IMR-90 (cell line): ENCODE results near the gene MEOX2. TPM values are rescaled to one million over a fixed set of nuclear protein-coding genes. Genes with fewer than 3 reads are reported as not detected.

Experiments
- ATAC-seq: fragments of 200-7000 bp; cut with Tn5 transposase; 2 replicates; pipeline ENCODE4 v1.9.1; 2020; ENCODE audit warnings: low read depth, mild to moderate bottlenecking, moderate library complexity
- BruUV-seq: library from RNA; stranded (reverse); fragments of 400-500 nt; replicated peaks from 2 replicates; lab custom pipeline; 2021; lab: Mats Ljungman, UMichigan
- CTCF ChIA-PET: fragments of 300-600 bp; formaldehyde crosslinking; extraction: SDS; loops from one replicate; lab custom pipeline; 2021; ENCODE audit warnings: antibody characterized with exemption; lab: Yijun Ruan, JAX
- POLR2A ChIA-PET: fragments of 300-600 bp; sonication (Branson Sonifier 250); formaldehyde crosslinking; loops from one replicate; lab custom pipeline; 2022; ENCODE audit warnings: antibody characterized with exemption; ENCODE audit not compliant: unreplicated experiment; lab: Charles Lee
- DNase-seq: peaks from one replicate; pipeline ENCODE4 v3.0.0; 2013
- H2AFZ ChIP-seq: replicated peaks from 2 replicates; pipeline ENCODE3; 2013; ENCODE audit warnings: low read length, mild to moderate bottlenecking; ENCODE audit not compliant: poor library complexity
- H2AK5ac ChIP-seq: 2 replicates; pipeline ENCODE4 v1.6.1; 2013; ENCODE audit warnings: low read depth, low read length, inconsistent platforms
- H2AK9ac ChIP-seq: replicated peaks from 2 replicates; pipeline ENCODE3; 2013; ENCODE audit warnings: mild to moderate bottlenecking, low read depth, low read length, moderate library complexity; ENCODE audit not compliant: poor library complexity
- H2BK120ac ChIP-seq: 2 replicates; pipeline ENCODE4 v1.6.1; 2013; ENCODE audit warnings: low read depth, low read length, inconsistent platforms
- H2BK15ac ChIP-seq: 3 replicates; pipeline ENCODE4 v1.6.1; 2013; ENCODE audit warnings: low read depth, low read length, inconsistent platforms
- H2BK20ac ChIP-seq: 2 replicates; pipeline ENCODE4 v1.6.1; 2013; ENCODE audit warnings: low read depth, mild to moderate bottlenecking, inconsistent platforms, low read length, moderate library complexity
- H2BK5ac ChIP-seq: 2 replicates; pipeline ENCODE4 v1.6.1; 2013; ENCODE audit warnings: mild to moderate bottlenecking, low read depth, low read length, inconsistent platforms; ENCODE audit not compliant: poor library complexity, severe bottlenecking
- H3K14ac ChIP-seq: replicated peaks from 2 replicates; pipeline ENCODE4 v1.6.1; 2013; ENCODE audit warnings: low read depth, low read length, inconsistent platforms
- H3K18ac ChIP-seq: 2 replicates; pipeline ENCODE4 v1.6.1; 2013; ENCODE audit warnings: low read depth, low read length, control low read depth
- H3K23ac ChIP-seq: 2 replicates; pipeline ENCODE4 v1.6.1; 2013; ENCODE audit warnings: low read depth, low read length, inconsistent platforms
- H3K27ac ChIP-seq: 2 replicates; pipeline ENCODE4 v1.5.1; 2013; ENCODE audit warnings: mild to moderate bottlenecking, control low read depth, low read length; ENCODE audit not compliant: insufficient read depth
- H3K27me3 ChIP-seq: 2 replicates; pipeline ENCODE4 v1.6.1; 2013; ENCODE audit warnings: low read length; ENCODE audit not compliant: control insufficient read depth, insufficient read depth
- H3K36me3 ChIP-seq: 2 replicates; pipeline ENCODE4 v1.6.1; 2013; ENCODE audit warnings: low read length, mixed read lengths; ENCODE audit not compliant: control insufficient read depth, insufficient read depth
- H3K4ac ChIP-seq: 2 replicates; pipeline ENCODE4 v1.6.1; 2013; ENCODE audit warnings: low read depth, low read length, inconsistent platforms
- H3K4me1 ChIP-seq: 2 replicates; pipeline ENCODE4 v1.6.1; 2013; ENCODE audit warnings: low read length, mixed read lengths; ENCODE audit not compliant: control insufficient read depth, insufficient read depth
- H3K4me2 ChIP-seq: 2 replicates; pipeline ENCODE4 v1.6.1; 2013; ENCODE audit warnings: low read depth, mild to moderate bottlenecking, control low read depth, low read length, moderate library complexity
- H3K4me3 ChIP-seq: 2 replicates; pipeline ENCODE4 v1.5.1; 2013; ENCODE audit warnings: low read depth, mild to moderate bottlenecking, control low read depth, low read length, moderate library complexity; ENCODE audit not compliant: insufficient read depth
- H3K56ac ChIP-seq: 2 replicates; pipeline ENCODE4 v1.6.1; 2013; ENCODE audit warnings: low read length, inconsistent platforms; ENCODE audit not compliant: insufficient read depth; ENCODE audit errors: extremely low read depth
- H3K79me1 ChIP-seq, 2 experiments: 2 replicates each; pipeline ENCODE4 v1.6.1; 2013; ENCODE audit warnings: low read length in 2 of 2, inconsistent platforms in 1 of 2, low read depth in 1 of 2
- H3K9ac ChIP-seq: 2 replicates; pipeline ENCODE4 v1.6.1; 2013; ENCODE audit warnings: low read depth, low read length, control low read depth
- H3K9me1 ChIP-seq: 2 replicates; pipeline ENCODE4 v1.6.1; 2013; ENCODE audit warnings: low read length, inconsistent platforms; ENCODE audit not compliant: insufficient read depth
- H3K9me3 ChIP-seq: 2 replicates; pipeline ENCODE4 v1.6.1; 2013; ENCODE audit warnings: low read length; ENCODE audit not compliant: control insufficient read depth, insufficient read depth
- H4K20me1 ChIP-seq: 2 replicates; pipeline ENCODE4 v1.6.1; 2013; ENCODE audit warnings: low read length, inconsistent platforms; ENCODE audit not compliant: insufficient read depth
- H4K5ac ChIP-seq: 2 replicates; pipeline ENCODE4 v1.6.1; 2013; ENCODE audit warnings: mild to moderate bottlenecking, low read depth, low read length, control low read depth
- H4K8ac ChIP-seq, 2 experiments: 2 replicates each; pipeline ENCODE4 v1.6.1; 2013; ENCODE audit warnings: low read depth in 2 of 2, low read length in 2 of 2, control low read depth in 1 of 2, inconsistent platforms in 1 of 2
- H4K91ac ChIP-seq: 2 replicates; pipeline ENCODE4 v1.6.1; 2013; ENCODE audit warnings: low read depth, low read length, inconsistent platforms; ENCODE audit not compliant: insufficient read depth
- BHLHE40 ChIP-seq: fragments of 150-350 bp; IDR thresholded peaks from 2 replicates; pipeline ENCODE4 v1.6.1; 2016; ENCODE audit warnings: mild to moderate bottlenecking, low read depth, low read length
- ELK1 ChIP-seq: fragments of 150-350 bp; IDR thresholded peaks from 2 replicates; pipeline ENCODE4 v1.6.1; 2016; ENCODE audit warnings: low read depth, mild to moderate bottlenecking, low read length, moderate library complexity, borderline replicate concordance
- MAFK ChIP-seq: IDR thresholded peaks from 2 replicates; pipeline ENCODE4 v1.6.1; 2012; ENCODE audit warnings: low read depth, low read length, improper control_type of control experiment
- MAZ ChIP-seq: IDR thresholded peaks from 2 replicates; pipeline ENCODE4 v1.6.1; 2012; ENCODE audit warnings: low read depth, mild to moderate bottlenecking, low read length, improper control_type of control experiment, moderate library complexity, borderline replicate concordance
- RCOR1 ChIP-seq: IDR thresholded peaks from 2 replicates; pipeline ENCODE4 v1.6.1; 2012; ENCODE audit warnings: mild to moderate bottlenecking, low read length, improper control_type of control experiment; ENCODE audit not compliant: insufficient replicate concordance
- USF2 ChIP-seq: fragments of 150-350 bp; IDR thresholded peaks from 2 replicates; pipeline ENCODE4 v1.6.1; 2017; ENCODE audit warnings: mild to moderate bottlenecking, antibody characterized with exemption, low read length, low read depth
- WGBS, 2 experiments: methylation state at CpG; one replicate each; pipeline versions ENCODE4 v1.1.5 to v1.1.7; 2013; ENCODE audit warnings: missing lambda C conversion rate in 2 of 2; ENCODE audit not compliant: insufficient read length in 1 of 2; ENCODE audit errors: extremely low coverage in 2 of 2; 5-methylcytosine and 5-hydroxymethylcytosine counted together
- dilution Hi-C: fragments of 300-500 bp; cut with HindIII; formaldehyde crosslinking; loops from one replicate; pipeline ENCODE4 v1.14.3; 2018; ENCODE audit warnings: low sequenced_read_pairs; ENCODE audit not compliant: unreplicated experiment
- in situ Hi-C: fragments of 300-500 bp; cut with MboI; formaldehyde crosslinking; loops from 3 replicates; pipeline ENCODE4 v1.14.3; 2019; ENCODE audit warnings: low sequenced_read_pairs, inconsistent platforms, mixed read lengths
- intact Hi-C: fragments of 100-400 bp; cut with micrococcal nuclease; formaldehyde crosslinking; loops from 2 replicates; pipeline ENCODE4 v1.10.0; 2022
- polyA plus RNA-seq, 3 experiments: library from polyadenylated mRNA; depleted of rRNA; stranded (reverse); fragments of >200 nt; gene quantifications; 2 replicates each; pipeline ENCODE4 v1.2.3, GENCODE V29; 2012; ENCODE audit warnings: low replicate concordance in 1 of 3
- total RNA-seq: library from RNA; depleted of rRNA; stranded (reverse); fragments of >200 nt; gene quantifications from 2 replicates; pipeline ENCODE4 v1.2.3, GENCODE V29; 2012

Gene MEOX2
- total and polyA plus RNA-seq, 2 of the 4 experiments (the other 2 are of a cell fraction): under 0.01 TPM; not detected in 1

GRCh38 chr7:15684871-15685270 lies 1.6 kb downstream of the MEOX2 start:
- H3K9me3 ChIP-seq: peaks cover 5% of the 10 kb centered on the region; the same call in 1 of the 2 replicates
- no peak overlapping the region for H2AK5ac ChIP-seq
- H4K20me1 ChIP-seq: no peaks in the 10 kb centered on the region
- no peak overlapping the region for H3K56ac ChIP-seq
- no peak overlapping the region for H3K23ac ChIP-seq
- H3K9ac ChIP-seq: no peak overlapping the region
- H2BK20ac ChIP-seq: no peak overlapping the region
- DNase-seq (no peak), ATAC-seq (no peak)
- no peak overlapping the region for H3K27ac ChIP-seq
- H3K9me1 ChIP-seq: no peaks in the 10 kb centered on the region
- dilution Hi-C loops (no loop called here), in situ Hi-C loops (no loop called here), intact Hi-C loops (no loop called here)
- no peak overlapping the region for H3K14ac ChIP-seq
- H2AFZ ChIP-seq: no peak overlapping the region
- H3K18ac ChIP-seq: no peak overlapping the region
- BruUV-seq: no TSS peak
- no peak overlapping the region; the same call in 1 of the 2 replicates for H3K4me2 ChIP-seq
- CTCF ChIA-PET: interaction anchor here (0.7 to 1.3 kb wide), 2 partner anchors 64 to 400 kb away, joined by 3 read pairs; no protein-coding TSS in a partner anchor
- no peak overlapping the region for H2BK5ac ChIP-seq
- no peaks in the 10 kb centered on the region for H3K4me1 ChIP-seq
- H4K8ac ChIP-seq: no peak overlapping the region
- H3K79me1 ChIP-seq: no peaks in the 10 kb centered on the region
- H2BK120ac ChIP-seq: no peak overlapping the region
- H2BK15ac ChIP-seq: no peak overlapping the region
- no peak overlapping the region for H4K5ac ChIP-seq
- H3K36me3 ChIP-seq: no peaks in the 10 kb centered on the region
- H3K4ac ChIP-seq: no peak overlapping the region
- TF ChIP-seq USF2 (no peak), MAZ (no peak), BHLHE40 (no peak), RCOR1 (no peak), MAFK (no peak), ELK1 (no peak)
- H4K91ac ChIP-seq: no peak overlapping the region
- WGBS, 2 experiments: no CpG with 5 or more reads among the region's 9 CpGs
- peaks cover 46% of the 10 kb centered on the region for H3K27me3 ChIP-seq
- POLR2A ChIA-PET: no interaction called here
- no peak overlapping the region for H3K4me3 ChIP-seq
- H2AK9ac ChIP-seq: no peak overlapping the region
